CD4-positive, alpha-beta T cell treated with Interleukin-4 for 4 hours (primary cell): ENCODE measurements around the gene CLPTM1.

ENCODE experiments used
- DNase-seq: peaks from one replicate; pipeline ENCODE4 v3.0.0-alpha.2; 2020

Gene CLPTM1

DNA sequence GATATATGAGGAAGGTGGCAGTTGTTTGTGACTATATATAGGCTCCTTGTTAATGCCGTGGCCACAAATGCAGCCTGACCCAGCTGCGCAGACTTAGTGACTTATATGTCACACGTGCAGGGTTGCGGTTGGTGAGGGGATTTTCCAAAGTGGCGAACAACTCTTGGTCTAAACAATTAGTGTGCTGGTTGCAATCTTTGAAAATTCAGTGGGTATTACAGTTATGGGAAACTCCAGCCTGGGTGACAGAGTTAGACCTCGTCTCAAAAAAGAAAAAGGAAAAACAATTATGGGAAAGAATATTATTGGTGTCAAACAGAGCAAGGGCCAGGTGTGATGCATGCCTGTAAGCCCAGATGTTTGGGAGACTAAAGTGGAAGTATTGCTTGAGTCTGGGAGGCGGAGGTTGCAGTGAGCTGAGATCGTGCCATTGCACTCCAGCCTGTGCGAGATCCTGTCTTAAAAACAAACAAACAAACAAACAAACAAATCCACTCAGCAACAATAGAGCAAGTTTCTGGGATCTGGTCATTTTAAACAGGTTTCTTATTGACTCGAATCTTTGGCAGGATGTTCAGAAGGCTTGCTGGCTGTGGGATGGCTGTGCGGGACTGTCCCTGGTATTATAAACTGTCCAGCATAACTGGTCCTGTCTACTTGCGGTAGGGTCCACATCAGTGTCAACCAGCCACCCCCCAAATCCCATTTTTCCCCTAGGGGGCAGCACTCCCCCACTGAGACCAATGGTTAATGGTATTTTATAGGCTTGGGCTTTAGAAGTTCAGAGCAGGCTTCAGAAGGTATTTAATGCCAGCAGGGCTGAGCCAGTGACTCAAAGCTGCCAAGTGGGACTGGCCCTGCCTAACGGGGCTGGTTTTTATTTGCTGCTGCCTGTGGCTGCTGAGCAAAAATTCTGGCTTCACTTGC is 61.5 kb downstream of the CLPTM1 start:
- DNase-seq = peak; percentile 92

DNA sequence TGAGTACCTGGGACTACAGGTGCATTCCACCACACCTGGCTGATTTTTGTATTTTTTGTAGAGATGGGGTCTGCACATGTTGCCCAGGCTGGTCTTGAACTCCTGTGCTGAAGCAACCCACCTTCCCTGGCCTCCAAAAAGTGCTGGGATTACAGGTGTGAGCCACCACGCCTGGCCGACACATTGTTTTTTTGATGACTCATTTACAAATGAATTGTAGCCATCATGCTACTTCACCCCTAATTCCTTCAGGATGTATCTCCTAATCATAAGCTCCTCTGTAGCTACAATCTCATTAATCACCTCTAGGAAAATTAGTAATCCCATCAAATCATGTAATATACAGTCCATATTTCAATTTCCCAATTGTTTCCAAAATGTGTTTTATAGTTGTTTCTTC is 64.0 kb downstream of the CLPTM1 start:
- no peak for DNase-seq

DNA sequence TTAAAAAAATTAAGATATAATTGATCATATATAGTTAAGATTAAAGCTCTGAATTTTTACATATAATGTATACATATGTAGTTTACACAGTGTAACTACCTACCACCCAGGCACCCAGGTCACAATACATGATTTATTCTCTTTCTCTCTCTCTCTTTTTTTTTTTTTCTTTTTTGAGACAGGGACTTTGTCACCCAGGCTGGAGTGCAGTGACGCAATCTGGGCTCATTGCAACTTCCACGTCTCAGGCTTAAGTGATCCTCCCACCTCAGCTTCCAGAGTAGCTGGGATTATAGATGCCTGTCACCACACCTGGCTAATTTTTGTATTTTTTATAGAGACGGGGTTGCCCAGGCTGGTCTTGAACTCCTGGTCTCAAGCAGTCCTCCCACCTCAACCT is 64.9 kb downstream of the CLPTM1 start:
- DNase-seq = no peak

DNA sequence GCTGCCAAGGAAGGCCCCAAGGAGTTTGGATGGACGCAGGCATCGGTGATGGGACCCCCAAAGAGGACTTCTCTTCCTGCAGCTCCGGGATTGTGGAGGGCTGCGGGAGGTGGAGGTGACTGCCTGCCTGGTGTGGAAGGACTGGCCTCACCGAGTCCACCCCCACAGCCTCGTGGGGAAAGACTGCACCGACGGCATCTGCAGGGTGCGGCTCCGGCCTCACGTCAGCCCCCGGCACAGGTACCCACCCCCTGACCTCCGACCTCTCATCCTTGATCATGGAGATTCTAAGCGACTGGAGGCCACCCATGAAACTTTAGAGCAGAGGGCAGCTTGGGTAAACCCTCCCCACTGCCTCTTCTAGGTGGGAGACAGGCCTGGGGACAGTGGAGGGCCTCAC is 66.8 kb downstream of the CLPTM1 start:
- DNase-seq = no peak

DNA sequence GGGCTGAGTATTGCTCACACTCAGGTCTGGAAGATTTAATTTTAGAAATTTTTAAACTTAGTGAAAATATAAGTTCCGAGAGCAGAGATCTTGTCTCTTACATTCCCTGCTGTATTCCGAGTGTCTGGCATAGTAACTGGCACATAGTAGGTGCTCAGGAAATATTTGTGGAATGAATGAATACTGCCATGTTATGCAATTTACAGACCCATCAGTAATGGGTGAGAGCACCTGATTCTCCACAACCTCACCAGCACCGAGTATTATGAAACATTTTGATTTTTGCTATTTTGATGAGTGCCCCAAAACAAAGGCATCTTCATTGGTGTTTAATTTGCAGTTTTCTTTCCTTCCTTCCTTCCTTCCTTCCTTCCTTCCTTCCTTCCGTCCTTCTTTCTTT is 67.9 kb downstream of the CLPTM1 start:
- DNase-seq = no peak

DNA sequence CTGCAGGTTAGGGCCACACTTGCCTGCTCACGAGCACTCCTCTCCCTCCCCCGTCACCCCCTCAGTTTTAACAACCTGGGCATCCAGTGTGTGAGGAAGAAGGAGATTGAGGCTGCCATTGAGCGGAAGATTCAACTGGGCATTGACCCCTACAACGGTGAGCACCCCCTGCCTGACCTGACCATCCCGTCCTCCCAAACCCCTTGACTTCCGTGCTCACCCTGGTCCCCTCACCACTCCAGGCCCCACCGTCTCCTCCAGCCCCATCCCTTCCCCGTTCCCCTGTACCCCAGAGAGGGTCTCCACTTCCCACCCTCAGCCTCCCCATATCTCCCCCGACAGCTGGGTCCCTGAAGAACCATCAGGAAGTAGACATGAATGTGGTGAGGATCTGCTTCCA is 70.1 kb downstream of the CLPTM1 start:
- DNase-seq = no peak

DNA sequence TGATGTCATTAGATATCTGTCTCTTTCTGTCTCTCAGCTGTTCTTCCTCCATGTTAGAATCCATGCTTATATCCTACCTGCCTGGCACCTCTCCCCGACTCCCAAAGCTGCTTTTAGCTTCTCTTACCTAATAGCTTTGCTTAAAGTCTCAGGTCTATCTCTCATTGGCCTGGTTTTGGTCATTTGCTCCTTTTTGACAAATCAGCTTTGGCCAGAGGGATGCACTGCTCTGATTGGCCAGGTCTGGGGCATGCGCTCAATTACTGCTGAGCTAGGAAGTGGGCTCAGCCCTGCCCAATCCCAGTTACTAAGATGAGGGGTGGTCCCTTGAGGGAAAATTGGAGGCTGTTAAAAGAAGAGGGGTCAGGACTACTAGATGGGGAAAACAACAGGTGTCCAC is 72.2 kb downstream of the CLPTM1 start:
- no peak for DNase-seq

DNA sequence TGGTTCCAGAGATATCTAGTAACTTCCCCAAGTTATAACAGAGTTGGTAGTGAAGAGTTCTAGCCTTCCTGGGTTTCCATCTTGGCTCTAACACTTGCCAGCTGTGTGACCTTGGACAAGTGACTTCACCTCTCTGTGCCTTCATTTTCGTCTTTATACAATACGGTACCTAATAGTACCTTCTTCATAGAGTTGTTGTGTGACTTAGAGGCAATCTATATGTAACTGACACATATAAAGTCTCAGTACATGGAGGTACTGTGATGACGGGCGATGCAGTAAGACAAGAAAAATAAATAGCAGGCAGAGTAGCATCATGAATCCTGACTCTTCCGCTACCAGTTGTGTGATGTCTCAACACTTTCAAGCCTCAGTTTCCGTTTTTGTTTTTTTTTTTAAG is 75.6 kb downstream of the CLPTM1 start:
- no peak for DNase-seq

DNA sequence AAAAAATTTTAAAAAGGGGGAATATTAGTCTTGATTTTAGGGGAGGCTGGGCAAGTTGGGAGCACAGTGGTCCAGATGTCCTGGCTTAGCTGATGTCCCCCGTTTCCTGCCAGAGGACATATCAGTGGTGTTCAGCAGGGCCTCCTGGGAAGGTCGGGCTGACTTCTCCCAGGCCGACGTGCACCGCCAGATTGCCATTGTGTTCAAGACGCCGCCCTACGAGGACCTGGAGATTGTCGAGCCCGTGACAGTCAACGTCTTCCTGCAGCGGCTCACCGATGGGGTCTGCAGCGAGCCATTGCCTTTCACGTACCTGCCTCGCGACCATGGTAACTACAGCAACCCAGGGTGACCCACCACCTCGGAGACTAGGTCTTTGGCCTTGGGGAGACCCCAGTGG is 77.2 kb downstream of the CLPTM1 start:
- DNase-seq = no peak

DNA sequence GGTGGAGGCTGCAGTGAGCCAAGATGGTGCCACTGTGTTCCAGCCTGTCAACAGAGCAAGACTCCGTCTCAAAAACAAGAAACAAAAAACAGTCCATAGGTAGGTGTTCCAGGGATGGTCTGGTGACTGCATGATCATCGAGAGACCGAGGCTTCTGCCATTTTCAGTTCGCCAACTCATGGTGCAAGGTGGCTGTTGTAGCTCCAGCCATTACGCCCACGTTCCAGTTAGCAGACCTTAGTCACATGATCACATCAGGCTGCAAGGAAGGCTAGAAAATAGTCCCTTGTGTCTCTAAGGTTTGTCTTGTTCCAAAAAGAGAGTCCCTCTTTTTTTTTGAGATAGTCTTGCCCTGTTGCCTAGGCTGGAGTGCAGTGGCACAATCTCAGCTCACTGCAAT is 80.6 kb downstream of the CLPTM1 start:
- no peak for DNase-seq

DNA sequence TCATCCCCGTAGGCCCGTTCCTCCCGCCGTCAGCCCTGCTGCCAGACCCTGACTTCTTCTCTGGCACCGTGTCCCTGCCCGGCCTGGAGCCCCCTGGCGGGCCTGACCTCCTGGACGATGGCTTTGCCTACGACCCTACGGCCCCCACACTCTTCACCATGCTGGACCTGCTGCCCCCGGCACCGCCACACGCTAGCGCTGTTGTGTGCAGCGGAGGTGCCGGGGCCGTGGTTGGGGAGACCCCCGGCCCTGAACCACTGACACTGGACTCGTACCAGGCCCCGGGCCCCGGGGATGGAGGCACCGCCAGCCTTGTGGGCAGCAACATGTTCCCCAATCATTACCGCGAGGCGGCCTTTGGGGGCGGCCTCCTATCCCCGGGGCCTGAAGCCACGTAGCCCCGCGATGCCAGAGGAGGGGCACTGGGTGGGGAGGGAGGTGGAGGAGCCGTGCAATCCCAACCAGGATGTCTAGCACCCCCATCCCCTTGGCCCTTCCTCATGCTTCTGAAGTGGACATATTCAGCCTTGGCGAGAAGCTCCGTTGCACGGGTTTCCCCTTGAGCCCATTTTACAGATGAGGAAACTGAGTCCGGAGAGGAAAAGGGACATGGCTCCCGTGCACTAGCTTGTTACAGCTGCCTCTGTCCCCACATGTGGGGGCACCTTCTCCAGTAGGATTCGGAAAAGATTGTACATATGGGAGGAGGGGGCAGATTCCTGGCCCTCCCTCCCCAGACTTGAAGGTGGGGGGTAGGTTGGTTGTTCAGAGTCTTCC is 82.4 kb downstream of the CLPTM1 start:
- no peak for DNase-seq

DNA sequence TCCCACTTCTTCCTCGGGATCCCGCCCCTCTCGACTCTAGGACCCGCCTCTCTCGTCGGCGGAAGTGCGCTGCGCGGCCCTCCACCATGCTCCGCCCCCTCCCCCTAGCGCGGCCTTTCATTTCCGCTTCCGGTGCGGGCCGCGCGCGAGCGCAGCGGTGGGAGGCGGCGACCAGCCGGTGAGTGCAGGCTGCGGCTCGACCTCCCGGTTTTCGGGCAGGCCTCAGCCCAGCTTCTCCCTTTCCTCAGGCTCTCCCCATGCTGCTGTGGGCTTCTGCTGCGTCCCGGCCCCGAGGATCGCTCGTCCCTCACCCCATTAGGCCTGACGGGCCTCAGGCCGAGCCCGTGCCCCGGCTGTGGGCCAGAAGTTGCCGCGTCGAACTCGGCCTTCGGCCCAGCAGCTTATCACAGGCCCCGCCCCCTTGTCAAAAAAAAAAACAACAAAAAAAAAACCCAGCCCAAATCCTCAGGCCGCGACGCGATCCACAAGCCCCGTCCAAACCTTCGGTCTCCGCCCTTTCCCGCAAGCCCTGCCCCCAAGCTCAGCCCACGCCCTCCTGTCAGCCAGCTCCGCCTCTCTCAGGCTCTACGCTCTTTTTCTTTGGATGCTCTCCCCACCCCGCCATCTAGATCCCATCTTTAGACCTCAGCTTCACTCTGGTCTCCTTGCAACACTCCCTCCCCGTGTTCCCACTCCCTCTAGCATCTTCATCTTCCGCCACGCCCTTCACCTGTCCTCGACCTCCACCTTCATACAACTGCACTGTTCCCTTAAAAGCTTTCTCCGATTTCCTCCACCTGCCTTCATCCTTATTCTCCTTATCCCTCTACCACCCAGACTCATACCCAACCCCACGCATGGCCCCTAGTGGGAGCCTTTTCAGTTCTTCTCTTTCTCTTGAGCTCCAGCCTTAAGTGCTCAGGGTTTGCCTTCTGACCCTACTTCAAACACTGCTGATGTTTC is 84.0 kb downstream of the CLPTM1 start, which contains the start of gene CLASRP:
TSS of gene CLASRP (plus strand) at position 115 of the 963 bp plus-strand sequence. CDS start 1,168 bp downstream, outside the sequence.
- DNase-seq = peak; percentile 82

DNA sequence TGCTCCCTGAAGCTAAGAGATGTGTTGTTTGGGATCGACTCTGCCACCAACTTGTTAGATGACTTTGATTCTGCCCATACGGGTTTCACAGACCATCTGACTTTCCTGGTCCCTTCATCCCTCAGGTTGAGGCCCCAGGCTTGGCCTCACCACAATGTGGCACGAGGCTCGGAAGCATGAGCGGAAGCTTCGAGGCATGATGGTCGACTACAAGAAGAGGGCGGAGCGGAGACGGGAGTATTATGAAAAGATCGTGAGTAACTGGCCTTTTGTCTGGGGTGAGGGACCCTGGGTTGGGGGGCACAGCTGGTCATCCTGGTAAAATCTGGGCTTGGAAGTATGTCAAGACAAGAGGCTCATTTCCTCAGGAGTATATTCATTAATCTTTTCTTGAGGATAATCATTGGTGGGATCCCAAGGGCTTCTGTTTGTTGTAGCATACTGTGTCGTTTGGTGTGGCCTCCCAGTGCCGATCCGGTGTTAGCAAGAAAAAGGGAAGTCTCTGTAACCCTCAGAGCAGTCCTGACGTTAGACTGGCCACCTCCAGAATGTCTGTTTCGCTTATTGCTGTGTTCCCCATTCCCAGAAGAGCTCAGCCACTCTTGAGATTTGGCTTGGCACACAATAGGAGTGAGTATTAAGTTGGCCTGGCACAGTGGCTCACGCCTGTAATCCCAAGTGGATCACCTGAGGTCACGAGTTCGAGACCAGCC is 85.0 kb downstream of the CLPTM1 start:
- peak; percentile 2 for DNase-seq

DNA sequence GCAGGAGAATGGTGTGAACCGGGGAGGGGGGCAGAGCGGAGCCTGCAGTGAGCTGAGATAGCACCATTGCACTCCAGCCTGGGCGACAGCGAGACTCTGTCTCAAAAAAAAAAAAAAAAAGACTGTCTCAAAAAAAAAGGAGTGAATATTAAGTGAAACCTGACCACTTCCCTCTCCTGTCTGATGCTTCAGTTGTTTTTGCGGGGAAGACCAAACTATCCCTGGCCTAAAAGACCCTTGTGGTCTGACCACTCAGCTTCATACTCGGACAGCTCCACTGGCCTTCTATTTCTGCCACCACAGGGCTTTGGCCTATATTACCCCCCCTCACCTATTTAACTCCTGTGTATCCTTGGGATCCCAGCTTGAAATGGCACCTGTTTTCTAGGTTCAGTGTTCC is 85.9 kb downstream of the CLPTM1 start:
- no peak for DNase-seq
